Loucy (cell line): ENCODE data around the gene ATP8A1.

Source experiments
- H2AFZ ChIP-seq: fragments of 200-600 bp; sonication (generic); 2 replicates; pipeline ENCODE4 v1.6.0; 2016; ENCODE audit warnings: antibody characterized with exemption, mild to moderate bottlenecking, low read length, moderate library complexity
- H3F3A ChIP-seq: fragments of 200-600 bp; 2 replicates; pipeline ENCODE4 v1.6.0; 2016; ENCODE audit warnings: antibody characterized with exemption, low read depth, mild to moderate bottlenecking
- H3K27me3 ChIP-seq: fragments of 200-600 bp; sonication (generic); 2 replicates; pipeline ENCODE4 v1.6.1; 2014; ENCODE audit warnings: low read length, mild to moderate bottlenecking; ENCODE audit not compliant: insufficient read depth, poor library complexity, severe bottlenecking
- H3K36me3 ChIP-seq: fragments of 200-600 bp; sonication (generic); 2 replicates; pipeline ENCODE4 v1.6.1; 2016; ENCODE audit warnings: low read length; ENCODE audit not compliant: insufficient read depth
- H3K4me1 ChIP-seq: fragments of 200-600 bp; sonication (generic); 2 replicates; pipeline ENCODE4 v1.5.1; 2014; ENCODE audit warnings: low read length, mild to moderate bottlenecking; ENCODE audit not compliant: insufficient read depth, poor library complexity, severe bottlenecking
- H3K4me2 ChIP-seq: fragments of 200-600 bp; sonication (generic); 2 replicates; pipeline ENCODE4 v1.6.0; 2014; ENCODE audit warnings: antibody characterized with exemption, low read length, low read depth, mild to moderate bottlenecking; ENCODE audit not compliant: poor library complexity, severe bottlenecking
- H3K4me3 ChIP-seq: fragments of 200-600 bp; sonication (generic); 2 replicates; pipeline ENCODE4 v1.5.1; 2014; ENCODE audit warnings: low read length, mild to moderate bottlenecking, mixed read lengths; ENCODE audit not compliant: poor library complexity, severe bottlenecking
- H3K79me2 ChIP-seq: fragments of 200-600 bp; sonication (generic); 2 replicates; pipeline ENCODE4 v1.6.1; 2014; ENCODE audit warnings: low read length; ENCODE audit not compliant: insufficient read depth
- H3K9ac ChIP-seq: fragments of 200-600 bp; sonication (generic); 2 replicates; pipeline ENCODE4 v1.6.0; 2014; ENCODE audit warnings: mild to moderate bottlenecking, low read depth, low read length, moderate library complexity; ENCODE audit not compliant: poor library complexity, severe bottlenecking
- H3K9me2 ChIP-seq: fragments of 200-600 bp; sonication (generic); replicated peaks from 2 replicates; pipeline ENCODE4 v1.6.1; 2016; ENCODE audit warnings: low read depth, low read length, mixed read lengths
- H3K9me3 ChIP-seq: fragments of 200-600 bp; sonication (generic); 2 replicates; pipeline ENCODE4 v1.6.1; 2014; ENCODE audit warnings: mild to moderate bottlenecking, antibody characterized with exemption, low read length, low read depth; ENCODE audit not compliant: insufficient read depth
- H4K20me1 ChIP-seq: fragments of 200-600 bp; sonication (generic); 2 replicates; pipeline ENCODE4 v1.6.0; 2014; ENCODE audit warnings: antibody characterized with exemption, low read length, mild to moderate bottlenecking; ENCODE audit not compliant: insufficient read depth, poor library complexity, severe bottlenecking
- CTCF ChIP-seq: fragments of 200-600 bp; sonication (generic); conservative IDR thresholded peaks from 2 replicates; pipeline ENCODE4 v1.5.1; 2014; ENCODE audit warnings: mild to moderate bottlenecking, antibody characterized with exemption, low read length
- EZH2phosphoT487 ChIP-seq: fragments of 200-600 bp; IDR thresholded peaks from 2 replicates; pipeline ENCODE4 v1.6.1; 2018; ENCODE audit warnings: antibody characterized with exemption, mild to moderate bottlenecking, moderate library complexity, borderline replicate concordance

The ATP8A1 gene

GRCh38 chr4:42573249-42573648, 83.7 kb downstream of the ATP8A1 start:
- Histone ChIP-seq H3K4me1 (no peaks in the 10 kb centered on the region), H3K4me3 (no peak overlapping the region), H3K36me3 (0 out of 2 replicates have a peak, but pooled peaks cover 5% of the 10 kb centered on the region), H3K79me2 (no peaks in the 10 kb centered on the region), H3F3A (no peaks in the 10 kb centered on the region), H3K27me3 (no peaks in the 10 kb centered on the region), H3K9me3 (no peaks in the 10 kb centered on the region), H4K20me1 (no peaks in the 10 kb centered on the region), H3K4me2 (no peak overlapping the region), H2AFZ (no peak overlapping the region), H3K9me2 (no peaks in the 10 kb centered on the region), H3K9ac (no peak overlapping the region)
- TF ChIP-seq EZH2phosphoT487: no peak

- no peaks in the 10 kb centered on the region for H3K9me3 ChIP-seq
- no peak overlapping the region for H3K4me2 ChIP-seq
- H3F3A ChIP-seq: no peaks in the 10 kb centered on the region
- no peak overlapping the region for H3K9ac ChIP-seq
- no peaks in the 10 kb centered on the region for H3K79me2 ChIP-seq
- TF ChIP-seq CTCF: no peak
- no peak for TF ChIP-seq EZH2phosphoT487
- H4K20me1 ChIP-seq: no peaks in the 10 kb centered on the region
- H3K9me2 ChIP-seq: no peaks in the 10 kb centered on the region
- H3K4me3 ChIP-seq: no peak overlapping the region
- H3K36me3 ChIP-seq: no peaks in the 10 kb centered on the region
- no peak overlapping the region for H2AFZ ChIP-seq
- H3K4me1 ChIP-seq: no peaks in the 10 kb centered on the region
- no peaks in the 10 kb centered on the region for H3K27me3 ChIP-seq
Observed at GRCh38 chr4:42570221-42570620, 86.7 kb downstream of the ATP8A1 start.

GRCh38 chr4:42568610-42569207, 88.2 kb downstream of the ATP8A1 start:
- Histone ChIP-seq H3K79me2 (no peaks in the 10 kb centered on the region), H3K4me1 (no peaks in the 10 kb centered on the region), H3K4me3 (no peak overlapping the region), H3K27me3 (no peaks in the 10 kb centered on the region), H3F3A (no peaks in the 10 kb centered on the region), H3K4me2 (no peak overlapping the region), H3K9ac (no peak overlapping the region), H3K9me3 (no peaks in the 10 kb centered on the region), H3K9me2 (no peaks in the 10 kb centered on the region), H3K36me3 (no peaks in the 10 kb centered on the region), H2AFZ (no peak overlapping the region), H4K20me1 (no peaks in the 10 kb centered on the region)
- peak; percentile 79 for TF ChIP-seq CTCF
- no peak for TF ChIP-seq EZH2phosphoT487

GRCh38 chr4:42566835-42567234, 90.1 kb downstream of the ATP8A1 start:
- H4K20me1 ChIP-seq: no peaks in the 10 kb centered on the region
- peaks cover 4% of the 10 kb centered on the region; the same call in 1 of the 2 replicates for H3K36me3 ChIP-seq
- H2AFZ ChIP-seq: no peak overlapping the region
- no peak overlapping the region for H3K4me2 ChIP-seq
- no peak for TF ChIP-seq CTCF
- TF ChIP-seq EZH2phosphoT487: no peak
- H3K27me3 ChIP-seq: no peaks in the 10 kb centered on the region
- no peaks in the 10 kb centered on the region for H3K9me3 ChIP-seq
- no peaks in the 10 kb centered on the region for H3F3A ChIP-seq
- H3K4me3 ChIP-seq: no peak overlapping the region
- no peak overlapping the region for H3K9ac ChIP-seq
- H3K4me1 ChIP-seq: no peaks in the 10 kb centered on the region
- H3K79me2 ChIP-seq: no peaks in the 10 kb centered on the region
- H3K9me2 ChIP-seq: no peaks in the 10 kb centered on the region
